Pons (tissue), 1 donor: Measurements from ENCODE around the gene HIBADH.
A peak's percentile ranks its signal among the peaks of the same experiment; 100 is the strongest.

ENCODE experiments used
- DNase-seq: peaks from one replicate; pipeline ENCODE4 v3.0.0-alpha.2; 2016; ENCODE audit warnings: low spot score

HIBADH gene

DNA sequence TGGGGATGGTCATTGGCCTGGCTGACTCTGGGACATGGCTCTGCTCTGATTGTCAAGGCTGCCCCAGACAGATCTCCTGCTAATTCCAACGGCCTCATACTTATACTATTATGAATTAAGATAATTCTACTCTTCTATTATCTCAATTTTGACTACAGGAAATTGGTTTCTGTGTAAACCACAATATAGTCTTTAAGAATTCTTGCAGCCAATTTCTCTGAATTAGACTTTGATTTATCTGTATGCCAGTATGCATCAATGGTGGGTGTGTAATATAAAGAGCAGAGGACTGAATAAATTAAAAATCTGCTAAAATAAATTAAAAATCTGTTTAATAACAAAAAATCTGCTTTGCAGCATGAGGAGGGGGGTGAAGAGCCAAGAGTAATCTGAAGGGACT lies 27.0 kb downstream of the HIBADH start:
- DNase-seq = no peak

DNA sequence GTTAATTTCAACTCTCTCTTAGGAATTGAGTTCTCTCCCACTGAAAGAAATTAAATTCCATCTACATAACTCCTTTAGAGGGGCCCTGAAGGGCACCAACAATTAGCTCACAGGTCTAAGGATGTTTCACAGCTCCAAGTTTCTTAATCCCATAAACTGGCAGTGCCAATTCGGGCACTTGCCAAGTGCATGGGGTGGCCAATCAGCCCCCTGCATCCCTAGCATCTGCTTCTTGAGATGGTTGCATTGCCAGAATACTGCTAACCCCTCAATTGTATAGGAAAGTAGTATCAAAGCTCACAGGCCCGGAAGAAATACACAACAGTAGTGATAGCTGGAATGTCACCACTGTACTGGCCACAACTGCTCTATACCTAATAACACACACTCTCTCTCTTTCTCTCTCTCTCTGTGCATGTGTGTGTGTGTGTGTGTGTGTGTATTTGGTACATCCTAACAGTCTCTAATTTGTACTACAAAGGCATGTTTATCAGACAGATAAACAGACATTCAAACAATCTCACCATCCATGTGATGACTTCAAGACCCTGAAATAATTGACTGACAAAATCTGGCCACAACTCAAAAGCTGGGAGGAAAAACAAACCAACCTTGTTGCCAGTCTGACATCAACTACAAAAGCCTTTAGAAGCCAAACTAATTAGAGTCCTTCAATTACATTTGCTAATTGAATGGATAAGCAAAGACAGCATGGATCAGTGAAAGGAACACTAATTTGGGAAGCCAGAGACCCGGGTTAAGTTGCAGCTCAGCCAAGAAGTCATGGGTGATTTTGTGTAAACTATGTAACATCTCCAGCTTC lies 27.8 kb downstream of the HIBADH start:
- no peak for DNase-seq

DNA sequence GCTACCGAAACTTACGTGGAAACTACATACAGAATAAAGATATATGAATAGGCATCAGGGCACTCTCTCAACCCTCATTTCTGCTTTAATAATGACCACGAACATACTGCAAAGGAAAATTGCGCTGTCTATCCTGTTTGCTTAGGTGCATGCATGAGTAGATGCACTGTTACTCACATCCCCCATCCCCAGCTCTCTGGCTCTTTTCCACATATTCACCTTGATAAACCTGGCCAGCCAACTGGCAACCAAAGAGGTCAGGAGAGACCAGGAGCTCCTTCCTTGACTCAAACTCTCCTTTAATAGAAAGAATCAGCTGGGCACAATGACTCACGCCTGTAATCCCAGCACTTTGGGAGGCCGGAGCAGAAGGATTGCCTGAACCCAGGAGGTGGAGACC lies 29.6 kb downstream of the HIBADH start:
- DNase-seq = no peak

DNA sequence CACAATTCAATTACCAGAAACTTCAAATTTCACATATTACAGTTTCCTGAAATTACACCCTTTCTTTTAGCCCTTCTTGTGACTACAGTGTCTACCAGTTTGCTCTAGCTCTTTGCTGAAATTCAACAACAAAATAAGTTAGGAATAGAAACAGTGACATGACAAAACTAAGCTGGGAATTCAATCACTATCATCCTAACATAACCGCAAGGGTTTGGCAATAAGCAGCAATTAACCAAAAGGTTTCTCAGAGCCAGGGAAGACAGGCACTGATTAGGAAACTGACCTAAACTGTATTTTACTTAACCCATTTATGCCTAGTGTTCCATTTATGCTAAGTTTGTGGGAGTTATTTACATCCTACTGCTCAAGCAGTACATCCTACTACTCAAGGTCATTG lies 31.3 kb downstream of the HIBADH start:
- DNase-seq = no peak

DNA sequence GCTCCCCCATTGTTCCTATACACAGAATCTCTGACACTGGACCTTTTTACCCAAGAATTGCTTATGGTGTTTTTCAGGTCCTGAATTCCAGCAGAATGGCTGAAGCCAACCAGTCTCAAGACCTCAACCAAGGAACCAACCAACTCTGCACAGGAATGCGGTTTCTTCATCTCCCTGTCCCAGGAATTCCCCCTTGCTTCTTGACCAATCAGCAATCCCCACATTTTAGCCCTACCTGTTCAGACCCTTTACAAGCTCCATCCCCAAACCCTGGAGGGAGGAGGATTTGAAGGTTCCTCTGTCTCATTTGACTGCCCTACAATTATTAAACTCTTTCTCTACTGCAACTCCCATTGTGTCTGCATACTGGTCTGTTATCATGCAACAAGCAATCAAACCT lies 35.5 kb downstream of the HIBADH start:
- DNase-seq = no peak

DNA sequence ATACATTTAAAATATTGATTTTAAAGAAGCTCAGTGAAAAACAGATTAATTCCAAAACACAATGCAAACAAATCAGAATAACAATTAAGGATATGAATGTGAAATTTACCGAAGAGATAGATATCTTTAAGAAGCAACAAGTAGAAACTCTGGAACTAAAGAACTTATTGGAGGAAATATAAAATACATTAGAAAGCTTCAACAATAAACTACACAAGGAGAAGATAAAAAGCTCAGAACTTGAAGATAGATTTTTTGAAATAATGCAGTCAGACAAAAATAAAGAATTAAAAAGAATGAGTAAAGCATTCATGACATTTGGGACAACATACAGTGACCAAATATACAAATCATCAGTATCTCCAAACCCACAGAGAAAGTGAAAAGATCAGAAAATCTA lies 43.2 kb downstream of the HIBADH start:
- DNase-seq = no peak

DNA sequence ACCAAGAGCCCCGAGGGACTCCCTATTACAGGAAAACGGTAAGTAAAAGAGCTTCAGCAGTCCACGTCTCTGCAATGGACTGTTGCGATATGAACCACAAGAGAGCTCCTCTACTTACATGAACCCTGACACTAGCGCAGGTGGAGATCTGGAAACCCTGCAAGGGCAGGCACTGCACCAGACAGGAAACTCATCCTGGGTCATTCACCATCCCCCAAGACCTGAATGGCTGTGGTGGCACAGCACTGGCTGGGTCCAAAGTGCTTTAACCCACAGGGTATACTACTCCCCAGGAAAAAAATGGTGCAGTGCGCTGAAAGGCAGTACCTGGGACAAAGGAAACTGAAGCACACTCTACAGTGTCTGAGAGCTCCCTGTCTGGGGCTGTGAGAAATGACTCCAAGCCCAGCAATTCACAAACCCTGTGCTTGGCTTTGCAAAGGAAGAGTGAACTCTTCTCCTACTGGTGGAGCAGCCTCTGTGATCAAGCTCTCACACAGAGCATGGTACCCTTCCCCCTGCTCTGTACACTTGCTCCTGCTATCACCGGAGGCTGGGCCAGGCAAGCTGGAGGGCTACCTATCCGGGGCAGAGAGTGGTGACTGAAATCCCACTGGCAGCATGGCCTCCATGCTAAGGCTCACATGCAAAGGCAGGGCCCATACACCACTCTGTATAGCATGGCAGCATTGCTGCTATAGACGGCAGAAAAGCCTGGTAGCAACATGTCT lies 44.9 kb downstream of the HIBADH start:
- DNase-seq = no peak

DNA sequence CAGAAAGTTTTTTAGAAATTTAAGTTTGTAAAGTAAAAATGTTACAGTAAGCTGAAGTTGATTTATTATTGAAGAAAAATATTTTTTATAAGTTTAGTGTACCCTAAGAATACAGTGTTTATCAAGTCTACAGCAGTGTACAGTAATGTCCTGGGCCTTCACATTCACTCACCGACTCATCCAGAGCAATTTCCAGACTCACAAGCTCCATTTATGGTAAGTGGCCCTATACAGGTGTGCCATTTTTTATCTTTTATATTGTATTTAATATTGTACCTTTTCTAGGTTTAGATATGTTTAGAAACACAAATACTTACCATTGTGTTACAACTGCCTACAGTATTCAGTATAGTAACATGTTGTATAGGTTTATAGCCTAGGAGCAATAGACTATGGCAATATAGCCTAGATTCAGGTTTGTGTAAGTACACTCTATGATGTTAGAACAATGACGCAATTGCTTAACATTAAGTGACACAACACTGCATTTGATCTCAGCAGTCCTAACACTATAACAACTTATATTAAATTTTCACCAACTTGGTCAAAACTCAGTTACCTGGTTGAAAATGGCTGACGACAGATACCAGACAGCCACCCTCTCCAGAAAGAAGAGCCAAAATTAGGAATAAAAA lies 45.7 kb downstream of the HIBADH start:
- no peak for DNase-seq

DNA sequence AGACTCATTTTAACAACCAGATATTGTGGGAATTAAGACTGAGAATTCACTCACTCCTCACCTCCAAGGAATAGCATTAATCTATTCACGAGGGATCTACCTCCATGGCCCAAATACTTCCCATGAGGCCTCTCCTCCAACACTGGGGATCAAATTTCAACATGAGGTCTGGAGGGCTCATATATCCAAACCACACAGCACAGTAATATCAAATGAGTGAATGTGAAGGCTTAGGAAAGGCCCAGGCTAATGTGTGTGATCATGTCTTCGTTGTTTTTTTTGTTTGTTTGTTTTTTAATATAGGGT lies 46.5 kb downstream of the HIBADH start:
- DNase-seq = no peak

DNA sequence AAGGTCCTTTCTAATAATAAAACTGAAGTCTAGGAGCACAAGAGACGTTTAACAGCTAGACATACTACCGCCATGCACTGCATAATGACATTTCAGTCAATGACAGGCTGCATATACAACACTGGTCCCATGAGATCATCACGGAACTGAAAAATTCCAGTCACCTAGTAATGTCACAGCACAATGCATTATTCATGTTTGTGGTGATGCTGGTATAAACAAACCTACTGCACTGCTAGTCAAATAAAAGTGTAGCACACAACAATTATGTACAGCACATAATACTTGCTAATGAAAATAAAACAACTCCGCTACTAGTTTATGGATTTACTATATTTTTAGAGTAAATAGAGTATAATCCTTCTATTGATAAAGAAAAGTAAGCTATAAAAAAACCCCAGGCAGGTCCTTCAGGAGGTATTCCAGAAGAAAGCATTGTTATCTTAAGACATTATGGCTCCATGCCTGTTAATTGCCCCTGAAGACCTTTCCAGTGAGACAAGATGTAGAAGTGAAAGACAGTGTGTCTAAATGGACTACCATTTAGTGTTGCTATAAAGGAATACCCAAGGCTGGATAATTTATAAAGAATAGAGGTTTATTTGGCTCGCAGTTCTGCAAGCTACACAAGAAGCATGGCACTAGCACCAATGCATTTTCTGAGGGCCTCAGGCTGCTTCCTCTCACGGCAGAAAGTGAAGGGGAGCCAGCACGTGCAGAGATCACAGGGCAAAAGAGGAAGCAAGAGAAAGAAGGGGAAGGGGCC lies 47.1 kb downstream of the HIBADH start:
- no peak for DNase-seq

DNA sequence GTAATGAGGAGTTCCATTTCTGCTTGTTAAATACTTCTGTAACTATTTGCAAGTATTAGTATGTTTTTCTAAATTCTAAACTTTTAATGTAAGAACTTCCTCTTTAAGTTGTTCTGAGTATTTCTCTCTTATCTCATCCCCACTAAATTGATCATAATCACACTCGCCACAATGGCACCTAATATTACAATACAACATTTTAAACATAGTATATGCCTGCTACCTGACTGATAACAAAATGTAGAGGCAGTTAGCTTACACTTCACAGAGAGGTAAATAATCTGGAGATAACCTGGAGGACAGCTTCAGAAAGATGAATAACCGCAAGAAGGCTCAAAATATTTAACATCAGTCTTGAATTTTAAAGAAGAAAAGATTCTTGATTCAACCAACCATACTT lies 48.6 kb downstream of the HIBADH start:
- no peak for DNase-seq

DNA sequence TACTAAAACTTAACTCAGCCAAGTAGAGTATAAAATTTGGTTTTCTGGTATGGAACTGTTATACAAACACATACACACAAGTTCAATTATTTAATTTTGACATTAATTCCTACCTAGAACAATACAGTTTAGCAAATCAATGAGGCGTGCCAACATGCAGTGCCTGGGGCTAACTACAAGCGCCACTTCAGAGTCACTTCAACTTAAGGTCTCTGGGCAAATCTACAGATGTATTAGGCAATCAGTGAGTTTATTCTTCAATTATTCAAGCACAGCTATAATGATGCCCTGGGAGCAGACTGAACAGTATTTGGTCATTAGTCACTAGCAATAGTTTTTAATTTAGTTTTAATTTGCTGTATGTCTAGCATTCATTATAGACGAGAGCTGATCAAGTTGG lies 51.6 kb downstream of the HIBADH start:
- DNase-seq = no peak

DNA sequence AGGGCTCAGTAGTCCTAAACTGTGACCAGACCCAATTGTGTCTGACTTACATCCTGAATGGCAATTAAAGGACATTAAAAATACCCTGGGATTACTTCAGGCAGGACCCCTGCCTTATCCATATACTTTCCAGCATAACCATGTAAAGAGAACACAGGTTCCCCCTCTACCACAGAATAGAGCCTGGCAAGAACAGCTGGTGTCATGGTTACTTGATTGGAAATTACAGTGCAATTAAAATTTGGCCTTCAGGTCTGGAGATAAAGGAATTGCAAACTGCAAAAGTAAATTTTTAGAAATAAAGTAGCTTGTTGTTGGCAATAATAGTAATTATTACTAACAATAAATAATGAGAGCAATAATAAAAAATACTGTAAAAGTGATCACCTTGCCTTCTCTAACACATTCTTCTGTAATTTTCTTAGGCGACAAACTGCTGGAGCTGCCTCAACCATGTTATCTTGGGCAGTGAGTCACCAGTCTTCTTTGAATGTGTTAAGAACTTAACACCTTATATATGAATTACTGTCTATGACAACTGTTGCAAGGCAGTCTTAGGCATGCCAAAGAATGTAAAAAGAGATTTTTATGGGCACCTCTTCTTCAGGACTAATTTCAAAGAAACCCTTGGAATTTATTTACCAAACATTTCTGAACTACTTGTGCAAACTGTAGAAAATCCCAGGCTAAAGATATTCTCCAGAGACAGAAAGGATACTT lies 53.7 kb downstream of the HIBADH start:
- no peak for DNase-seq

DNA sequence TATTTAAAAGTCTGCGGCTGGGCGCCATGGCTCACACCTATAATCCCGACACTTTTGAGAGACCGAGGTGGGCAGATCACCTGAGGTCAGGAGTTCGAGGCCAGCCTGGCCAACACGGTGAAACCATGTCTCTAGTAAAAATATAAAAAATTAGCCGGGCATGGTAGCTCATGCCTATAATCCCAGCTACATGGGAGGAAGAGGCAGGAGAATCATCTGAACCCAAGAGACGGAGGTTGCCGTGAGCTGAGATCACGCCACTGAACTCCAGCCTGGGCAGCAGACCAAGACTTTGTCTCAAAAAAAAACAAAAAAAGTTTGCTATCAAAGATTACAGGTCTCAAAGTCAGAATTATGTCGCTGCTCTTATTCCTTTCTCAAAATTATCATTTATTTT lies 55.5 kb downstream of the HIBADH start:
- DNase-seq = no peak

DNA sequence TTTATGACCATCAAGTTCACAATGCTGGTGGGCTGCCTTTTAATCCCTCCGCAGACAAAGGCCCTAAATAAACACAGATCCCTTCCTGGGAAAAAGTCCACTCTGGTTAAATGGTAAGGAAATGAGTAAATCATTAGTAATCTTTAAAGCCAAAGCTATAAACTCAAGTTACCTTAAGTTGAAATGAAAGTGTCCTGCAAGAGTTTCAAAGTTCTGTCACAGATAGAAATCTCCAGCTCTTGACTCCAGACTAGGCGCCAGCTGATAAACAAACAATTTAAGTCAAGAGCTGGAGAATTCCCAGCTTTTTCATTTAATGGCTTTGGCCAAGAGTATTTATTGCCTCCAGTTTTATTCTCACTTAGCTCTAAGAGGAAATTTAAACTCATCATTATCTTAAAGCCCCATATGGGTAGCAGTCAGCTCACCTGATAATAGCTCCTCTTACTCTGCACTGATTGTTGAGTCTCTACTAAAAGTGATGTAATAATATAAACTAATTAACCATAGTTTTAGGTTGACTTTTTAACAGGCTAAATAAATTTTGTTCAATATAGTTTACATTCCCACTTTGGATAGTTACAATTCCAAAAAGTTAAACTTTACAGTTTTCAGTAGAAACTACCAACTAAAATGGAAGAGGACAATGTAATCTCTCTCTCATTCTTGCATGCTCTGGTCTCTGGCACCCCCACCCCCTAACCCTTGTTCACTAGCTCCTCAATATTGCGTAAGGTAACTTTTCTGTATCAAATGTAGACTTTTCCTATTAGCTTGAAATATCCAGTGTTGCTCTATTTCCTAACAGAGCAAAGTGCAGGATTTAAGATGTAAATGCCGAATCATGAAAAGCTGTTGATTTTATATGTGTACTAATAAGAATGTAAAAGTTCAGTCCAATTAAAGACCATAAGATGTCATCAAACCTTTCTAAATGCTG lies 56.1 kb downstream of the HIBADH start:
- DNase-seq = no peak

DNA sequence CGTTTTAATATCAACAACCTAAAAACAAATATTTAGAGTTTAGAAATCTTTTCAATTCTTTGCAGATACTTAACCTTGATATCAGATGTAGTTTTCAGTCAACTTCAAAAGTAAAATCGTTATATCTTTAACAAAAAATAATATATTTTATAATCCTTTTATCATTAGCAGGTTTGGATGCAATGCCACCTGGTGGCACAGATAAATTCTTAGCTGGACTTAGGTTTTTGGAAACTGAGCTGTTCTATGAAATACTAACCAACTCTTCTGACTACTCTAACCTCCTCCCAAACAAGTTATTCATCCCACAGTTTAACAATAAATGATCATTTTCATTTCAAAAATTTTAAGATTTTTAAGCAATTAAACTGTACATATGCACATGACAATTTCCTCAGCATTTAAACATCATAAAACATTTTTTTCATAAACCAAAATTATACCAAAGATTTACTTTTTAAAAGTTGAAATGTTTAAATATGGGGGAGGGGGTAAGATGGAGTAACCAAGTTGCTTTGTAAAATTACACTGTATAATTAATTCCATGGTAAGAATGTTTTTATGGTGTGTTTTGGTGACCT lies 56.9 kb downstream of the HIBADH start:
- peak; percentile 11 for DNase-seq

DNA sequence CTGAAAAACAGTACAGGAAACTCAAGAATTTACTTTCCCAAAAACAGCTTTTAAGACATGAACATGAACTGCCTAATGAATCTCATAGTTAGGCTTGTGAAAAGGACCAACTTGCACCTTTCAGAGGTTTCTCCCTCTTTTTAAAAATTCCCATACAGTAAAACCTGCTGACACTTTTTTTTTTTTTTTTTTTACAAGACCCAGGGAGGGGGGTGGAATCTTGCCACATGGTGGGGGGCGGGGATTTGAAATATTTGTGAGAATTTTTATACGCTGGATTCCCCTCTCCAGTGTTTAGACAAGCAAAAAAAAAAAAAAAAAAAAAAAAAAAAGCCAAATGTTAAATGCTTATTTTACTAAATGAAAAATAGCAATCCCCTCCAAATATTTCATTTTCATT lies 57.4 kb downstream of the HIBADH start:
- DNase-seq = no peak

DNA sequence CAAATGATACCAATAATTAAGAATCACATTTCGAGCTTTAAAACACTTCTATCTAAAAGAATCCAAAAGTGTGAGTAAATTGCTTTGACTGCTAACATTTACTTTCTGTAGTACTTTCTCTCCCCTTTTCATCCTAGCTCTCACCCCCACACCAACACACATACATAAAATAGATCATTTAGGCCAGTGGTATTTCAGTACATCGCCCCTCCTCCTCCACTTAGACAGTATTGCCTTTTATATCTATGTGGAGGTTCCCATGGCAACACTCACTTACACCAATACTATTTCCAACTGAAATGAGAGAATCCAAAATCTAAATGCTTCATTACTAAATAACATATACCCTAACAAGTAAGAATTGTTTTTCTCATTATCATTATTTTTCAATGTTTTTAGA lies 58.9 kb downstream of the HIBADH start:
- DNase-seq = no peak

DNA sequence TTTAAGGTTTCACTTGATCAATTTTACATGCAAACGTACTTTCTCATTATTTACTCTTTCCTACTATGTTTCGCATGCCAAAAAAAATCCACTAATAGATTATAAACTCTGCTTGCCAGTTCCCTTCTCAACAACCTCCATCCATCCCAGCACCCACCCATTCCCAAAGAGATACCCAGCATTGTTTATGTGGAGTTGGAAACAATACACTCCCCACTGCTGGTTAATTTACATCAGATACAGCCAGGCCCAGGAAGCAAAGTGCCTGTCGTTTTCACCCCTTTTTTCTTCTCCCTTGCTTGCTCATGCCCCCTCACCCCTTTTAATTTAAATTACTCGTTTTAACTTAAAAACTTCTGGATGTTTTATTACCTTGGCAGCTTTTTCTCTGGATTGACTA lies 59.9 kb downstream of the HIBADH start:
- no peak for DNase-seq

DNA sequence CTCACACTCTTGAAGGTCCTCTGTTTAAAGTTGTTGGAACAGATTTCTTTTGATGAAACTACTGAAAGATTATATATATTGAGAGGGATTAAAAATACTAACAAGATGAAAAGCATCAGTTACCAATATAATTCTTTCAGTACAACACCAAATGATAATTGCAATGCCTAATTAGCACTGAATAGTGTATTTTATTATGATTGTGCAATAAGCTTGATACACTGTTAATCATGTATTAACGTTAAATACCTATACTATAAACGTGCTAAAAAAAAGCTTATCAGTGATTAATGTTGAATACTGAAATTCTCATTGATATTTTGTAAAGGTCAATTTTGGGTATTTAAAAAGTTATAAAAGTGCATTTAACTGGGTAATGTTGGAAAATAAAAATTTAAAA lies 61.5 kb downstream of the HIBADH start:
- no peak for DNase-seq
